ENCODE data around the gene SEC14L1.

DNA sequence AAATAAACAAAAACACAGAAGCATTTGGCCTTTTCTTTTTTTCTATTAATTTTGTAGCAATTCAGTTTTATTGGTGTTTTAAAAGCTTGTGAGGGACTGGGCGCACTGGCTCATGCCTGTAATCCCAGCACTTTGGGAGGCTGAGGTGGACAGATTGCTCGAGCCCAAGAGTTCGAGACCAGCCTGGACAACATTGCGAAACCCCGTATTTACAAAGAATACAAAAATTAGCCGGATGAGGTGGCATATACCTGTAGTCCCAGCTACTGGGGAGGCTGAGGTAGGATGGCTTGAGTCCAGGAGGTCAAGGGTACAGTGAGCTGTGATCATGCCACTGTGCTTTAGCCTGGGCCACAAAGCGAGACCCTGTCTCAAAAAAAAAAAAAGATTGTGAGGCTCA is 53.4 kb downstream of the SEC14L1 start:
- TF ChIP-seq, protein P1, sequence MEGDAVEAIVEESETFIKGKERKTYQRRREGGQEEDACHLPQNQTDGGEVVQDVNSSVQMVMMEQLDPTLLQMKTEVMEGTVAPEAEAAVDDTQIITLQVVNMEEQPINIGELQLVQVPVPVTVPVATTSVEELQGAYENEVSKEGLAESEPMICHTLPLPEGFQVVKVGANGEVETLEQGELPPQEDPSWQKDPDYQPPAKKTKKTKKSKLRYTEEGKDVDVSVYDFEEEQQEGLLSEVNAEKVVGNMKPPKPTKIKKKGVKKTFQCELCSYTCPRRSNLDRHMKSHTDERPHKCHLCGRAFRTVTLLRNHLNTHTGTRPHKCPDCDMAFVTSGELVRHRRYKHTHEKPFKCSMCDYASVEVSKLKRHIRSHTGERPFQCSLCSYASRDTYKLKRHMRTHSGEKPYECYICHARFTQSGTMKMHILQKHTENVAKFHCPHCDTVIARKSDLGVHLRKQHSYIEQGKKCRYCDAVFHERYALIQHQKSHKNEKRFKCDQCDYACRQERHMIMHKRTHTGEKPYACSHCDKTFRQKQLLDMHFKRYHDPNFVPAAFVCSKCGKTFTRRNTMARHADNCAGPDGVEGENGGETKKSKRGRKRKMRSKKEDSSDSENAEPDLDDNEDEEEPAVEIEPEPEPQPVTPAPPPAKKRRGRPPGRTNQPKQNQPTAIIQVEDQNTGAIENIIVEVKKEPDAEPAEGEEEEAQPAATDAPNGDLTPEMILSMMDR (IDR thresholded peaks at IDR 0.05), result no peak
- no peak for TF ChIP-seq POLR2A (IDR thresholded peaks at IDR 0.05)
